Suppressor macrophage treated with lipopolysaccharide for 1 hour (primary cell): ENCODE results near the gene RABIF.

Experiments used
- DNase-seq, 3 donors: peaks; one replicate each; pipeline ENCODE4 v3.0.0-alpha.2; 2020 to 2022

Gene RABIF

DNA sequence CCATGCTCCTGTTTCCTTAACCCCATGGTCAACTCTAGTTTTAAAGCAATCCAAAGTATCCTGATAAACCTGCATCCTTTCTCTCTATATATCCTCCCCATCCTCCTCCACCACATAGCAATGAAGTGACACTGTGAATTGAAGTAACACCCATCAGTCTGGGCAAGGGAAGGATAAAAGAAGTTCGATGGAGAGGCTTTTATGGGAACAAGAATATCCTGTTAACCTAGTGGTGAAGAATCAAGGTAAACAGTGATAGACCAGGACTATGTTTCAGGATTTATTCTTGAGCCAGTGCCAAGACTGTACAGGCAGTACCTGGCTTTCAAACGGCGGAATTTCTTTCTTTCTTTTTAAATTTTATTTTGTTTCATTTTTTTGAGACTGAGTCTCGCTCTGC lies 17.6 kb downstream of the RABIF start:
- no peak for DNase-seq

DNA sequence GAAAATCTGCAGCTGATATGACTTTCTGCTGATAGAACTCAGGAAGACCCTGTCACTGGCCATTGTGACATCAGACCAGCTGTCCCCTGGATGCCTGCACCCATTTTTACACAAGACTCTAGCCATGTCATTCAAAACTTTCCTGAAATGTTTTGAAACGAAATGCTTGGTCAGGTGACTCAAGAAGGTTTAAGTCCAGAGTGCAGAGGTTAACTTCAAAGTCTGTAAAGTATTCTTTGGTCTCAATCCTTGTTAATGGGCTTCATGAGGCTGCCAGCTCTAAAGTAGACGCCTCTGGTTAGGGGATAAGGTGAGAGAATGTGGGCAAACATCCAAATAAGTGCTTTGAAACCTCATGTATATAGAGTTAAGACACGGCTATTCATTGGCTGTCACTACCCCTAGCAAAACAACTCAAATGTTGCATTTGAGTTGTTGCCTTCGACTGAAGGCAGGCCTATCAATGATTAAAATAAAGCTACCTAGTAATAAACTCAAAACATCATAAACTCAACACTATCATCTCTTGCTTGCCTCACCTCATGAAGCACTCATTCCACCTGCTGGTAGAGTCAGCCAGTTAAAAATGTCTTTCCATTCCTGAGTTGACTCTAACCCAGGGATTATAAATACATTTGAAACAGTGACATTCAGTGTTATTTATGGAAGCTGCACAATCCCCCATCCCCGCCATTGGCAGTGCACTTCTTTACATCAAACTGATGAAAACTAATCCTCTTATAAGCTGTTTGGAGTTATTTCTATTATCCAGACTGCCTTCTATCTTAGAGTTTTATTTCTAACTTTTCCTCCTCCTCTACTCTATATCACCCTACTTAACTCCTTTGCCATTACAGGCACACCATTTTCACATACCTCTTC lies 26.0 kb downstream of the RABIF start:
- DNase-seq = no peak

DNA sequence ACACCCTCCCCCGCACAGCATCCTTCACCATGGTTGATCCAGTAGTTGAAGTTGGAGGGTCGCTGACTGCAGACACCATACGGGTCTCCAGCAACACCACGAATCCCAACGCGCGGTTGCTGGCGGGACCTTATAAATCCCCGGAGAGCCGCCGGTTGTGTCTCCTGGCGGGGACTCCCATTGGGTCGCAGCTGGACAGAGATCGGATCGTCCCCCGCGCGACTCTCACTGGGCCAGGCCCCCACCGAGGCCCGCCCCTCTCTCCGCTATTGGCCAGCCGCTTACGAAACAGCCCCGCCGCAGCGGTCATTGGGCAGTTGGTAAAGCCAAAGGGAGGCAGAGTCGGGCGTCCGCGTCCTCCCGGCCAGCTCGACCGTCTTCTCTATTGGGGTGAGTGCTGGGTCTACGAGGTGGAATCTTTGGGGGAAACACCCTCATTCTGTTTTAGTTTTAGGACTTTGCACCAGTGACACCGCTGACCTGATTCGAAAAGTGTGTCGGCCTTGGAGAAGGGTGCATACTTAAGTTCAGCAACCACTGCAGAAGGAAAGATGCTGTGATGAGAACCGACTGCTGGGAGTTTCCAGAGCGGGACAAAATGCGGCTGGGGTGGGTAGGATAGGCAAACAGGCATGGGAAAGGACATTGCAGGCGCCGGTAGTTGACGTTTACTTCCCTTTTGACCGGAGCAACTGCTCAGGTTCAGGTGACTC lies 27.4 kb downstream of the RABIF start:
- DNase-seq = peak; percentile 93 to 96 (median 95)

DNA sequence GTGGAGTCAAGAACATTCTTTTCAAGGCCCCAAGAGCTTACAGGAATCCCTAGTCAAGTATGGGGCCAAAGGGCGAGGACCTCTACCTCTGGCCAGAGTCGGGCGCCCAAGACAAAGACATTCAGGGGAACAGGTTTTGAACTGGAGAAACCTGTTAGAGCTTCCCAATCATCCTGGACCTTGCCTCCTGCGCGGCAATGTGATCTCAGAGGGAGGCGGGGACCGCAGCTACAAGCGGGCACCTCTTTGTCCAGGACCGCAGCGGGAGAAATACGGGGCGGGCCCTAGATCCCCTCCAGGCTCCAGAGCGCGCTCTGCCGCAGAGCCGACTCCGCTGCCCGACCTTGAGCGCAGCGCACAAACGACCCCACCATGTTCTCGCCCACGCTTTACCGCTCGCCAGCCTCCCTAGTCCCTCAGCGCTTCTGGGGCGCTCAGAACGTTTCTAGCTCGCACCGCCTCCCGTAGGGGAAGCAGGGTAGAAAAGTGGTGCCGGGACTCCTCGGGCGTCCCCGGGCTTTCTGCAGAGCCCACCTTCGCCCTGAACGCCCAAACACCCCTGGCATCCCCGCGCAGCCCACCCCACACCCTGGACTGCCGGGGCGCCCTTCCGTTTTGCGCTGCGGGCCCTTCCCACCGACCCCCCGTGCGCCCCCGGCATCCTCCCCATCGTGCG lies 28.1 kb downstream of the RABIF start:
- peak; percentile 33 to 49 (median 43) for DNase-seq

DNA sequence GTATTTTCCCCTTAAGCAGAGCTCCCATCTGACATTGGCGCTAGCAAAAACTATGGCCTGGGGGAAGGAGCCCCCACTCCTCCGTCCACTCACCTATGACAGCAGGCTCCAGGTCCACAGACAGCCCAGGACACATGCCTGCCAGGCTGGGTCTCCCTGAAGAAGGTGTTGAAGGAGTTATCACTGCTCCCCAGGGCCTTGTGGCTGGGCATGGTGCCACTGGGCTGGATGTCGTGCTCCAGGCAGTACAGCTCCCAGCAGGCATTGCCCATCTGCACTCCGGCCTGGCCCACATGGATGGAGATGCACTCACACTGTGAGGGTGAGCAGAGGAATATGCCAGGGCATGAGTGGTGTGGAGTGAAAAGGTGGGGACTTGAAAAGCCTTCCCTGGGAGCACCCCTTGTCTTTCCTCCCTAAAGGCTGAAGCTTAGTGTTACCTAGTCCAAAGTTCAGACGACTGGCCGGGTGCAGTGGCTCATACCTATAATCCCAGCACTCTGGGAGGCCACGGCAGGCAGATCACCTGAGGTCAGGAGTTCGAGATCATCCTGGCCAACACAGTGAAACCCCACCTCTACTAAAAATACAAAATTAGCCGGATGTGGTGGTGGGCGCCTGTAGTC lies 30.0 kb downstream of the RABIF start:
- no peak for DNase-seq

DNA sequence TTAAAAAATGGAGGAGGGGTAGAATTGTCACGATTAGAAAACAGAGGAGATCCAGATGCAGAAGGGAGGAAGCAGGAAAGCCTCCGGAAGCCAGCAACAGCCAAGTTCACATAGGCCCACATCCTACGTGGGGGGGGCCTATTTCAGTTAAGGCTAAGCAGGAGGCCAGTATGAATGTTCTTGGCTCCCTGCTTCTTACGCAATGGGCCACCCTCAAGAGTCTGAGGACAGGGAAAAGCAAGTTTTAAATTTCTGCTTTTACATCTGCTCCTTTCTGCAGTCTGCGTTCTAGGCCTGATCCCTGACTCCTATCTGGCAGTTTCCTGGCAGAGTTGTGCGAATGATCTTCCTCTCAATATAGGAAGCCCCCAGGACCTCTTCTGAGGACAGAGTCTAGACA lies 30.6 kb downstream of the RABIF start:
- peak; percentile 53 to 65 (median 58) for DNase-seq

DNA sequence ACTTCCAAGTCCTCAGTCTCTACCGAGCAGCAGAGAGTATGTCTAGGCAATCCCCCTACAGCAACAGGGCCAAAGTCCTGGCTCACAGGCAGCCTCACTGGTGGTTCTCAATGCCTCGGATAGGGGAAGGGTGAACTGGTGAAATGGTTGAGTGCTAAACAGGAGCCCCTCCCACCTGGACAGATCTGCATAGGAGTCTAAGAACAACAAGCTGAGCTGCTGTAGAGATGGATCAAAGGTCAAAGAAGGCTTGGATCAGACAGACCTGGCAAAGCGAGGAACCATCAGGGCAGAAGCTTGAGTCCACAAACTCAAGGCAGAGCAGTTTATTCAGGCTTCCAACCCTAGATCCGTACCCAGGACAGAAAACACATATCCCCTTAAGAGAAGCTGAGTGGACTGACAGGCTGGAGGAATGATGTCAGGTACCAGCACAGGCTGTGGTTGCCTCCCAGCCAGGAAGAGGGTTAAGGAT lies 31.8 kb downstream of the RABIF start:
- no peak for DNase-seq

DNA sequence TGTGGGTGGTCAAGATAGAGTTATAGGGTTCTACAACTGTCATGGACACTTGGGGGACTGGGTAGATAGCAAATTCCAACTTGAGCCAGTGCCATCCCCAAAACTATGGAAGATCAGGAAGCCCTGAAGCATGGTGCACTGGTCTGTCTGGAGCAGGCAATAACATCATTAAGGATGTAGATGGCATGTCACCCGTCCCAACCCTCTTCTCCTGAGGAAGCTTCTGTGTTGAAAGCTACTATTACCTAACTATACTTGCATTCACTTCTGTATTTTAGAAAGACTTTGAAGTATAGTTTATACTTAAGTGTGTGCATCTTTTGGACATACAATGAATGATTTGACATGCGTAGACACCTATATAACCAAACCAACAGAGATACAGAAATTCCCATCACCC lies 32.9 kb downstream of the RABIF start:
- peak; percentile 27 to 48 (median 37) for DNase-seq

DNA sequence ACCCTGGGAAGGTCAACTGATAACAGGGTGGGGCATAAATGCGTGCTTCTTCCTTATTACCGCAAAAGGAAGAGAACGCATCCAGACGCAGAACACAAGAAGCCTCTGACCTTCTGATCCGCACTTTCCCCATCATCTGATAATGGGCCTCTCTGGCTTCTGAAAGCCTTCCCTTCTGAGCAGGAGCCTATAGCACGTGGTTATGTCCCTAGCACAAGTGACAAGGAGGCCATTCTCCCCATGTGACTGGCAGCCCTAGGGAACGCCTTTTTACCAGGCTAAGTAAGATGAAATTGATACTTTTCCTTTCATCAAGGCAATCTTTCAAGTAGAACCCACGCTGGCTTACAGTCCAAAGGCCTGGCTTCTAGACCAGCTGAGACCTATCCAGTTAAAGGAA lies 34.2 kb downstream of the RABIF start:
- no peak for DNase-seq

DNA sequence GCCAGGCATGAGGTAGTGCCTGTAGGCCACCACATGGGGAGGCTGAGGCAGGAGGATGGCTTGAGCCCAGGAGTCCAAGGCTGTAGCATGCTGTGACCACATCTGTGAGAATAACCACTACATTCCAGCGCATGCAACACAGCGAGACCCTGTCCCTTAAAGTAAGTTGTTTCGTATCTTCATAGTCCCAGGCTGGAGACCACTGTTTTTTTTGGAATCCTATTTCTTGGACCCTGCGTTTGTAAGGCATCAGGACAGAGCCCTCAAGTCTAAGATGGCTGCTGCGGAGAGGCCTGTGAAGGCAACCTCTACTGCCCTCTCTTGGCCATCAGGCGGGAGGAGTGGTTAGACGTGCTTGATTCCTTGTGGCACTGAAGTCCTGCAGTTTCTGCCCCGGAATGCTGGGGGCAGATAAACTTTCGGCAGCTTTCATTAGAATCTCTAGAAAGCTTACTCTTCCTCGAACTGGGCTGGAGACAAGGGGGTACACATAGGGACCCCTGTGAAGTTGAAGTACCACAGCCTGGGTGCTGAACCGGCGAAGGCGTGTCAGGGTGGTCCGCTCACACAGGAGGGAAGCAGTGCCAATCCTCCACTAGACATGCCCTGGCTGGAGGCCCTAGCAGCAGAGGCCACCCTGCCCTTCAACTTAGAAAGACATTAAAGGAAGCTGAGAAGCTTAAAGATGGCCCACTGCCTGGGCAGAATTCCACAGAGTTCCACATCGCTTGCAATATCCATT lies 36.6 kb downstream of the RABIF start:
- DNase-seq = peak; percentile 65 to 79 (median 76)

DNA sequence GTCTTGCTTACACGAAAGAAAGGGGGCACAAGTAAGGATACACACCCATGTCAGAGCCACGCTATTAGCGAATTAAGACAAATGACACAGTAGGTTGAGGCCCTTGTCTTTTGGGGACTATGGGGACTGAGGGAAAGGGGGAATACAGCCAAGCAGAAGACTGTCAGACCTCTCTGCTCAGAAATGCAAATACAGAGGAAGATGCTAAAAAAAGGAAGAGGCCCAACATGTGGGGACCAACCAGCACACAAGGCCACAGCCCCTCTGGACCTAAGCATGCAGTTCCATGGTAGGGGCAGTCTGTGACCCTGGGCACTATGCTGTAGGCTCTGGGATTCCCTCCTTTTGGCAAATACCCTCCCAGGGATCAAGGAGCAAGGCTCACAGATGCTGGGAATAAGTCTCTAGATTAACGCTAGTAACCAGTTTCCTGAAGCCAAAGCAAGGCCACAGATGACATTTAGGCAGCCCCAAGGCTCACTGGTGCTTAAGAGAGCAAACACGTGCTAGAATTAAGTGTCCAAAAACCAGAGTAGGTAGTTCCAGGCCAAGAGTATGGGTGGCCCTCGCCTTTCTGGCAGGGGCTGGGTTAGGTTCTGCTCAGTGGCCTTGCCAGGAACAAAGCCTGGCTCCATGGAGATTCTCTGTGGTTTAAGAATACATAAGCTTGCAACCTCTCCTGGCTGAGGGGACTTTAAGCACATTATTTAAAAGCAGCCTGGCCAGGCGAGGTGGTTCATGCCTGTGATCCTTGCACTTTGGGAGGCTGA lies 38.2 kb downstream of the RABIF start:
- DNase-seq = no peak

DNA sequence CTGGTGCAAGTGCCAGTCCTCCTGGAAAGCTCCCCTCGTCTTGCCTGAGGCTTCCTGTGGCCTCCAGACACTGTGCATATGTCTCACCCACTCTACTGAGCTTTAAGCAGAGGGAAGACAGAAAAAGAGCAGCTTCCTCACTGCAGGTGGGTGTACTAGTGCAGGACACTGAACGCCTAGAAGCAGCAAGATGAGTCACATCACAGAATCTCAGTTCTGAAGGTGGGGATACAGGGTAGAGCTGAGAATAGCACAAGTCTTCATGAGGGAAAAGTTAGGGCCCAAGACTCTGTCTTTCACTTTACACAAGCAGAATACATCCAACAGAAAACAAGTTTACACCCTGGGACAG lies 40.8 kb downstream of the RABIF start:
- DNase-seq = peak in 1 of 3 donors; percentile 12

DNA sequence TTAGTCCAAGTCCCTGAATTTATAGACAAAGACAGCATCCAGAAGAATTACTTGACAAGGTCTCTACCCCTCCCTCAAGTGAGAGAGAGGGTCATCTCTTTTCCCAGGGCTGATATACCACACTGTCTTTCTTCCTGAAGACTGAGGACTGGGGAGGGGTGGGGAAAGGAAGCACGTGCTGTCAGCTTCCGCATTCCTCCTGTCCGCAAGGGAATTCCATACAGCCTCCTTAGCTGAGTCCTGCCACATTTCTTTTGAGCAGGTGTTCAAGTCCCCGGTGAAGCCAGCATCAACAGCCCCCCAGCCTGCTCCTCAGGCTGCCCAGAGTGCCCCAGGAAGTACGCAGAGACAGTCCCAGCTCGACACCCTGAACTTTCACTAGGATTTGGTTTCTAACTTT lies 44.0 kb downstream of the RABIF start:
- no peak for DNase-seq

DNA sequence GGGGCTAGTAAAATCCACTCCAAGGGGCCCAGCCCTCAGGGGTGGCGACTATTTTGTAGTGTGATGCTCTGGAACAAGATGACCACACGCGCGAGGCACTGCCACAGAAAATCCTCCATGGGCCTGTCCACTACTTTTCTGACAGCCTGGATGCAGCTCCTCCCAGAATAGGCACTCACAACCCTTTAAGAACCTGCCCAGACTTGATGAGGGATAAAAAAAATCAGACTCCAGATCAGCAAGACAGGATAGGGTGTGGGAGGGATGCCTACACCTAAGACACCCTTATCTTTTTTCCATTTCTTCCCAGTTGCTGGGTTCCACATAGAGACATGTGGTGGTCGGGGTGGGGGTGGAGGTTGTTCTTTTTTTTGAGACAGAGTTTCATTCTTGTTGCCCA lies 44.7 kb downstream of the RABIF start:
- no peak for DNase-seq

DNA sequence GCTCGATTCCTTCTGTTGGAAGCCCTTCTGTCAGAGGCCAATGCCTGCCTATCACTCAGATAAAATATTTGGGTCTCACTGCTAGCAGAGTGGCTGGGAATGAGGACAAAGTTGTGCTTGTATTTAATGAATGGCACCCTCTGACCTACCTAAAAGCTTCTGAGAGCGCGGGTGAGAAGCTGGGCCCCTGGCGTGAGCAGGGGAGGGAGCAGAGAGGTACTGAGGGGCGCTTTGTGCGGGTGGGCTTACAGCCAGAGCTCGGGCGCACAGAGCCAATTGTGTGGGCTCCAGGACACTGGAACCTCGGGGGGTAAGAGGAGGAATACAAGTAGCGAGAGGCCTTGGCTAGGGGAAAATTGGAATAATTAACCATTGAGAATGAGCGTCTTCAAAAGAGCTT lies 45.9 kb downstream of the RABIF start:
- DNase-seq = no peak

DNA sequence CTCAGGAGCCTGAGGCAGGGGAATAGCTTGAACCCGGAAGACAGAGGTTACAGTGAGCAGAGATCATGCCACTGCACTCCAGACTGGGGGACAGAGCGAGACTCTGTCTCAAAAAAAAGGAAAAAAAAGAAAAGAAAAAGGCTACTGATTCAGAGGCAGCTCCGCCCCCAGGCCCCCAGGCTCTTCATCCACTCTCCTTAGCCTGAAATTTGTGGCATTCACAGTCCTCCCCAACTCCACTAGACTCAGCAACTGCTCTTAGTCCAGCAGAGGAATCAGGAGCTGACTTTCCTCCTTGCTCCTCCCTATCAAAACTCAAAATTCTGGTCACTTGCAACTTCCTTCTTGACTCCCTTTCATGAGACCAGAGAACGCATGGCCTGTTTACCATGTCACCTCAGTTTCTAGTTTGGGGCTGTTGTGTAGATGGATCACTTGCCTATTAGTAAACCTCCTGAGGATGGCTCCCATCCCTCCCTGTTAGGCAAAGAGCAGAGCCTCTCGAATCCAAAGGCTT lies 51.1 kb downstream of the RABIF start:
- DNase-seq = peak in 1 of 3 donors; percentile 28

DNA sequence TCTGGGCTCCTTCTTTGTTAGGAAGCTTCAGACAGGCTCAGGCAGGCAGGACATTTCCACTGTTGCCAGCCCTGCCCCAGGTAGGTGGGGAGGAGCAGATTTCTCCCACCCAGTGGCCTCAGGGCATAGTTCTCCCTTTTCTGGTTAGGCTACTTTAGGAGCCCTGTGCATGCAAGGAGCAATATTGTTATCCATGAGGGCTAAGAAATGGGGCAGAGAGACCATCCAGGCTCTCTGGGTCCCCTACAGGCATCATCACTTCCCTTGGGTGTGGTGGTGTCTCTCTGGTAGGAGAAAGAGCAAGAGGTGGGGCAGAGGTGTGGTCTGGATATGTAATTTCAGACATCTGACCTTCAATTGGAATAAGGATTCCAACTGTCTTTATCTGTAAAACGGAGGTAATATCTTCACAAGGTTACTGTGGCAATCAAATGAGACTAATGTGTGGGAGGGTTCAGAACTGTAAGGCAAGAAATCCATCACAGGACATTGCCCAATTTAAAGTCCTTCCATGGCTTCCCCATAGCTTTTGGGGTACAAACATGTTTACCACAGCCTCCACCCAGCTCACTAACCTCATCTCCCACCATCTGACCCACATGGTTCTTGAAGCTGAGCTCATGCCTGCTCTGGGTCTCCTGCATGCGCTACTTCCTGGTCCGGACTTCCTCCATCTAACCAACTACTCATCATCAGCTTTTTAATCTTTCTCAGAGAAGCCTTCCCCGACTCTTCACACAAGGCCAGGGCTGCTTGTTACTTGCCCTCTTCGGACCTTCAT lies 52.1 kb downstream of the RABIF start:
- DNase-seq = peak; percentile 86 to 88 (median 86)

DNA sequence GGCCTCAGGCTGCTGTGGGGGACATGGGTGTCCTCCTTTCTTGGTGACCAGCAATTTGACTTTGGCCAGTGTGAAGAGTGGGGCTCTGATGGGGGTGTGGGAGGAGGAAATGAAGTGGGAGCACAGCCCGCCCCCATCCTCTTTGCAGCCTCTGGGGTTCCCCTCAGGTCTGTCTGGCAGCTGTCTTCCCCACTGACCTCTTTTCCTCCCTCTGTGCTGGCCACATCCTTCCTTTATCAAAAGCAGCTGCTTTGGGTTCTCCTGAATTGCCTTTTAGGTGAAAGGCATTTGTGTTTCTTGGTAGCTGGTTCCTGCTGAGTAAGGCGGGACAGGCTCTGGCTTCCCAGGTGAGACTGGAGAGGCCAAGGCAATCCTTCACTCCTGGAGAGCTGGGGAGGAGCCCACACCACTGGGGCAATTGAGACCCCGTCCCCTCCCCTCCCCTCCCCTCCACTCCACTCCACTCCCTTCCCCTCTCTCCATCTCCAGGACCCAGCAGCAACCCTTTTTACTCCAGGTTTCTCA lies 53.3 kb downstream of the RABIF start:
- peak in 2 of 3 donors; percentile 36 to 47 for DNase-seq

DNA sequence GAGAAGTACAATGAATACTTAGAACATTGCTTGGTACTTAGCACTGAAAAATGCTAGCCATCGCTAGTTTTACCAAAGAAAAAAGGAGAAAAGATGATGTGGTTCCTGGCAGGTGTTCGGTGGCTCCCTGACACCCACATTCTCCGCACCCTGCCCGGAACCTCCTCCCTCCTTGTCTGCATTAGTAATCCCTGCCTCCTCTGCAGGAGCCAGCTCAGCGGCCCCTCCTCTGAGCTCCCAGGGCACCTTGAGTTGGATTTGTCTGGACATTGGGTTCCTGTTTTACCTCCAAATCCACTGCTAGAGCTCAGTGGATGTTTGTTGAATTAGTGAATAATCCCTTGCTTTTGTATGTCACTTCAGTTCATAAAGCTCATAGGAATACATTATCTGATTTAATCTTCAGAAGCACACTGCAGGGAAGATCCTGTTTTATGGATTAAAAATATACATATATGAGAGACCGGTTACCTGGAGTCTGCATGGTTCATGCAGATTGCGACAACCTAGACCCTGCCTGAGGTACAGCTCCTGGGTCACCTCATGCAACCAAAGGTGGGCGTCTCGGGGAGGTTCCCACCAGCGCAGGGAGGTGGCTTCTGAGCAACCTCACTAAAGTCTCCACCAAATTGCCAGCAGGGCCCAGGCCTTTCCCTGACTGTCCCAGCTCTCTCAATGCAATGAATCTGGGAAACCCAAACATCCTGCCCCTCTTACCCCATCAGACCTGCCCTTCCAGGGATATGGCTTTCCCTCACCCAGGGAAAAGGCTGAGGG lies 54.0 kb downstream of the RABIF start:
- peak in 1 of 3 donors; percentile 27 for DNase-seq
